Activated T-cell treated with anti-CD3 and anti-CD28 coated beads, Interleukin-2, amount 50 U/mL, for 4 hours (primary cell): ENCODE results near the gene VPS16. TPM values are rescaled to one million over a fixed set of nuclear protein-coding genes. Genes with fewer than 3 reads are reported as not detected.
"Not testable (repeated sequence)": the region's sequence is repeated elsewhere in the genome, so short reads cannot be mapped to it uniquely, and the experiment has no call there.

Source experiments
- ATAC-seq, 2 donors: fragments of 200-7000 bp; cut with Tn5 transposase; one replicate each; pipeline ENCODE4 v1.10.0; 2021
- DNase-seq: peaks from one replicate; pipeline ENCODE4 v3.0.0-alpha.2; 2020
- H3K27me3 Mint-ChIP-seq: one replicate; pipeline ENCODE4 v1.8.0; 2021; ENCODE audit warnings: low read depth, mixed read lengths
- H3K36me3 Mint-ChIP-seq: one replicate; pipeline ENCODE4 v1.8.0; 2022; ENCODE audit warnings: mixed read lengths; ENCODE audit not compliant: insufficient read depth
- H3K4me1 Mint-ChIP-seq: one replicate; pipeline ENCODE4 v1.8.0; 2021; ENCODE audit warnings: low read depth, mixed read lengths
- H3K4me3 Mint-ChIP-seq: one replicate; pipeline ENCODE4 v1.8.0; 2021; ENCODE audit warnings: mild to moderate bottlenecking, moderate library complexity, mixed read lengths
- H3K9me3 Mint-ChIP-seq: one replicate; pipeline ENCODE4 v1.8.0; 2021; ENCODE audit warnings: mixed read lengths
- total RNA-seq, 3 donors: library from RNA; stranded (reverse); gene quantifications; one replicate each; pipeline ENCODE4 v1.2.1, GENCODE V29; 2021

The VPS16 gene
- total RNA-seq, 3 donors from 2014 or later, result 39.9 to 42.4 (median 41.6) TPM

DNA sequence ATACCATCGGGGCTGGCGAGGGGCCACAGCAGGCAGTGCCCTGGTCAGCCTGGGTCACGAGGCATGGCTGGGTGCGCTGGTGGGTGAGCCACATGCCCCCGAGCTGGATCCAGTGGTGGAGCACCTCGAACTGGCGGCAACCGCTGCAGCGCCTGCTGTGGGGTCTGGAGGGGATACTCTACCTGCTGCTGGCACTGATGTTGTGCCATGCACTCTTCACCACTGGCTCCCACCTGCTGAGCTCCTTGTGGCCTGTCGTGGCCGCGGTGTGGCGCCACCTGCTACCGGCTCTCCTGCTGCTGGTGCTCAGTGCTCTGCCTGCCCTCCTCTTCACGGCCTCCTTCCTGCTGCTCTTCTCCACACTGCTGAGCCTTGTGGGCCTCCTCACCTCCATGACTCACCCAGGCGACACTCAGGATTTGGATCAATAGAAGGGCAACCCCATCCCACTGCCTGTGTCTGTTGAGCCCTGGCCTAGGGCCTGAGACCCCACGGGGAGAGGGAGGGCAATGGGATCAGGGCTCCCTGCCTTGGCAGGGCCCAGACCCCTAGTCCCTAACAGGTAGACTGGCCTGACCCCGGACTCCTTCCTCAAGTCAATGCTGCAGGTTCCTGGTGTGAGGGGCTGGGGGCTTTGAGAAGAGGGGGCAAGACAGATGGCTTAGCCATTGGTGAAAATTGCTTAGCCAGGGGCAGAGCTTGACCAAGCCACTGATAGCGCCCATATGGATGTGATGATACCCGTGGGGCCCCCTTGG, 23.8 kb upstream of the VPS16 start:
- ATAC-seq, result peak in 1 of 2 donors; percentile 33

DNA sequence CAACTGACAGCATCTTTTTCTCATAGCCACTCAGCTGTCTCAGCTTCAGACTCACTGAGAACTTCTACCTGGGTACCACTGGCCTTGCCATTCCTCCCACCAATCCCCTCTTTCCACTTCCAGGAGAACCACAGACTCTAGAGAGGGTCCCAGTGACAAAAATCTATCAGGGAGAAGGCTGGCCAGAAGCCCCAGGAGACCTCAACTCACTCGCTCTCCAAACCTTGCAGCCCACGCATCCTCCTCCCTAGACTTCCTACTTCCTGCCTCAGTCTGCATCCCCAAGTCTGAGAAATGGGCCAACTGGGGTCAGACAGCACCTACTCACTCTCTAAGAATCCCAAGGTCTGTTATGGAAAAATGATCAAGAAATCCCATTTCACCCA, 23.2 kb upstream of the VPS16 start:
- Mint-ChIP-seq H3K9me3 (peaks cover 6% of the 10 kb centered on the region), H3K36me3 (no peaks in the 10 kb centered on the region), H3K4me1 (peaks cover 13% of the 10 kb centered on the region), H3K4me3 (no peak overlapping the region), H3K27me3 (peaks cover 34% of the 10 kb centered on the region)
- DNase-seq (no peak), ATAC-seq (no peak)

More for the DNA sequence above, 23.8 kb upstream of the VPS16 start:
- H3K4me1 Mint-ChIP-seq, result peaks cover 9% of the 10 kb centered on the region
- no peak for DNase-seq
- no peaks in the 10 kb centered on the region for H3K36me3 Mint-ChIP-seq
- H3K27me3 Mint-ChIP-seq, result peaks cover 39% of the 10 kb centered on the region
- peaks cover 12% of the 10 kb centered on the region for H3K9me3 Mint-ChIP-seq
- no peak overlapping the region for H3K4me3 Mint-ChIP-seq

DNA sequence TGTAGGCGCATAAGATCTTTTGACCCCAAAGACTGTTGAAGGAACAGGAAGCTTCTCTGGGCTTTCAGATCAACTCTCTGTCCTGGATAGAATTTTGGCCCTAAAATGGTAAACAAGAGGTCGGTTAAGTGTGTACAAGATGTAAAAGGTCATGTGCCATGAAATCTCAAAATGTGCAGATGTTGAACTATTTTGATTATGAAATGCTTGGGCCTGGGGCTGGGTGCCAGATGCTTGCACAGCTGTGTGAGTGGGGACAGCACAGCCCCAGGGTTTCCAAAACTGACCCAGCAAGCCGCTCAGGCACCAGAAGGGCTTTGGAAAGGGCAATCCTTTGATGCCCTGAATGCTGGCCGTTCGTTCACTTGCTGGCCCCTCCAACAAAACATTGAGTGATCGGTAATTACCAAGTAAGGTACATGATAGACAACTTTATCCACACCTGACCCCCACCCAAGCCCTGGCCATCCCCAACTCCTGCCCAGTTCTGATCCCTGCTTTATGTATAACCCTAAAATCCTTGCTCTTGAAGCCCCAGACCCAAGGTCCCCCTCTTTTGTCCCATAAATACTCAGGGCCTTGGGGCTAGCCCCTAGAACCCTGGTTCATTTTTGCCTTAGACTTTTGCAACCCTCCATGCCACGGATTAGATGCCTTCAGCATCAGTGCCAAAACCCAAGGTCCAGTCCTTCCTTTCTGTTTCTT, 22.5 kb upstream of the VPS16 start:
- H3K4me3 Mint-ChIP-seq, result no peak overlapping the region
- H3K27me3 Mint-ChIP-seq, result peaks cover 30% of the 10 kb centered on the region
- ATAC-seq (no peak), DNase-seq (no peak)
- no peaks in the 10 kb centered on the region for H3K36me3 Mint-ChIP-seq
- H3K4me1 Mint-ChIP-seq, result peaks cover 13% of the 10 kb centered on the region
- peaks cover 3% of the 10 kb centered on the region for H3K9me3 Mint-ChIP-seq

DNA sequence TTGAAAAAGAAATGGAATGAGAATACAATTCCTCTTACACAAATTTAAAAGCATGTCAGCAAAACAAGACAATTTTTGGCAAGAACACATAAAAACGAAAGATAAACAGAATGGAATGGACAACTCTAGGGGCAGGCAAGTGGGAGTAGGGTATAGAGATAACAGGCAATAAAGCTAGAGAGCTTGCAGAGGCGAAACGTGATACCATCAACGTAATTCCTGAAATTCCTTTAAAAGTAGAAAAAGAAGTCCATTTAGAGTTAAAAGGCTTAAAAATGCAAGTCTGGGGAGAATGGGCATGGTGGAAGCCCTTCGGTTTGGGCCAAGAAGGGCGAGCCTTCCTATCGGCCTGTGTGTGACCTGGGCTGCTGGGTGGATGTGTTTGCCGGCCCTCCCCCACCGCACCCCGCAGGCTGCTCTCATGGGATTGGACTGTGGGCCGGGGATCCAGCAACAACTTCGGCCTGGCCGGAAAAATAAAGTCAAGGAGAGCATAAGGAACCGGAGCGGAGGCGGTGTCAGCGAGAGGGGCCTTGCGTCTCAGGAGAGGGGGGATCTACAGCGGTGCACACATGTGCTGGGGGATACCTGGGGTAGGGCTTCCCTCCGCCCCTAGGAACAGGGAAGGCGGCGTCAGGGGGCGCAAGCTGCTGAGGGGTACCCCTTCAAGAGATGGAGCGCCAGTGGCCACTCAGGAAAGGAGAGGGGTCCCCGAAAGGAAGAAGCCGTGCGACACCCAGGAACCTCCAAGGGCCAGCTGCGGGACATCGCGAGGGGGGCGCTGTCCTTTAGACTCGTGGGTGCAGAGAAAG, 20.3 kb upstream of the VPS16 start:
- no peaks in the 10 kb centered on the region for H3K9me3 Mint-ChIP-seq
- peaks cover 13% of the 10 kb centered on the region for H3K4me1 Mint-ChIP-seq
- H3K36me3 Mint-ChIP-seq, result no peaks in the 10 kb centered on the region
- no peak overlapping the region for H3K4me3 Mint-ChIP-seq
- peaks cover 24% of the 10 kb centered on the region for H3K27me3 Mint-ChIP-seq
- DNase-seq, result no peak
- no peak for ATAC-seq

DNA sequence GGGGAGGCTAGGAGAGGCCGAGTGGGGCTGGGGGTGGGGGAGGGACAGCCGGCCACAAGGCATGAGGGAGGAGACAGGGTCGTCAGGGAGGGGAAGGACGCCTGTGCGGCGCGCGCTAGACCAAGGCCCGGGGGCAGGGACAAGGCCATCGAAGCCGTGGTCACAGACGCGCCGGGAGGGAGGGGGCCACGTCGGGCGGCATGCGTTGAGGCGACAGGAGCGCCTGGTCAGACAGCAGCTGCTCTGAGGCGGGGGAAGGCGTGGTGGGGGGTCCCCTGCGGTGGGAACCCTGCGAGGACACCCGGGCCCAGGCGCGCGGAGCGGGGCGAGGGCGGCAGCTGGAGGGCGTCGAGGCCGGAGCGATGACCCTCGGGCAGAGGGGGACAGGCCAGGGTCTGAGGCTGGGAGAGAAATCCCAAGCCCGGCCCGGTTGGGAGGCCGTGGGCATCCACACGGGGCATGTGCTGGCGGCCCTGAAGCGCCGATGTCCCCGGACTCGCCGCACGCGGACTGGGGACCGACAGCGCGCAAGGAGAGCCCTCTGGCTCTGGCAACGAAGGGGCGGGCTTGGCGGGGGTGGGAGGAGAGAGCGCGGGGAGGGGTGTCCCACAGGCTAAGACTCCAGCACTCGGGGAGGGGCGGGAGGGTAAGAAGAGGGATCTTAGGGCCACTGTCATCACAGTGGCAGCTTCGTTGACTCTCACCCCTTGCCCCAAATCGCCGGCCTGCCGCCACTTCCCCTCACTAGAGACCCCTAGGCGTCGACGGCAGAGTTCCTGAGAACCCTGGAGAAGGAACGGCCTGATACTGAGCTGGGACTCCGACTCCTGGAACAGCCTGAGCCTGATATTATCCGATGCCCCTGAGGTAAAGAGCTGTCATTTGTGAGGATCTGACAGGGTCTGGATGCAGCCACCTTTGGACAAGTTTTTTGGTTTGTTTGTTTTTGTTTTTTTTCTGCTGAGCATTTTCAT, 19.4 kb upstream of the VPS16 start:
- no peak for DNase-seq
- H3K27me3 Mint-ChIP-seq, result peaks cover 28% of the 10 kb centered on the region
- peak overlapping the region; percentile 58 for H3K4me3 Mint-ChIP-seq
- no peaks in the 10 kb centered on the region for H3K9me3 Mint-ChIP-seq
- peaks cover 19% of the 10 kb centered on the region for H3K4me1 Mint-ChIP-seq
- ATAC-seq, result peak; percentile 21 to 59
- H3K36me3 Mint-ChIP-seq, result no peaks in the 10 kb centered on the region

DNA sequence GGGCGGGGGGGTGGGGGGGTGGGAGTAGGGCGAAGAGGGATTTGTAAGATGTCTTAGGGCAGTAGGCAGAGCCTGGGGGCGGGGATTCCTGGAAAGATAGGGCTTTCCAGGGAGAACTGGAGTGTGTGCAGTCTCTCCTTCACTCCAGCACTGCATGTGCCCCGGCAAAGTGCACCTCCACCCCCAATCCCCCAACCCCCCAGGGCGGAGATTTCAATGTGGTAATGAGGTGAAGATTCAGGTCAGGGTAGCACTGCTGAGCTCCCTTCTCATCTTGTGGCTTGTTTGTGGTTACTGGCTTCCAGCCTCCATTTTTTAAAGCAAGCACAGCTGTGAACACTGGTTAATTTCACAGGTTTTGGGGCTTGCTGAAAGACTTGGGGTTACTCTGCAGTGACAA, 18.5 kb upstream of the VPS16 start:
- H3K4me1 Mint-ChIP-seq, result peaks cover 24% of the 10 kb centered on the region
- H3K36me3 Mint-ChIP-seq, result no peaks in the 10 kb centered on the region
- no peaks in the 10 kb centered on the region for H3K9me3 Mint-ChIP-seq
- H3K4me3 Mint-ChIP-seq, result no peak overlapping the region
- ATAC-seq (peak; percentile 64 to 69), DNase-seq (no peak)
- H3K27me3 Mint-ChIP-seq, result peaks cover 26% of the 10 kb centered on the region

DNA sequence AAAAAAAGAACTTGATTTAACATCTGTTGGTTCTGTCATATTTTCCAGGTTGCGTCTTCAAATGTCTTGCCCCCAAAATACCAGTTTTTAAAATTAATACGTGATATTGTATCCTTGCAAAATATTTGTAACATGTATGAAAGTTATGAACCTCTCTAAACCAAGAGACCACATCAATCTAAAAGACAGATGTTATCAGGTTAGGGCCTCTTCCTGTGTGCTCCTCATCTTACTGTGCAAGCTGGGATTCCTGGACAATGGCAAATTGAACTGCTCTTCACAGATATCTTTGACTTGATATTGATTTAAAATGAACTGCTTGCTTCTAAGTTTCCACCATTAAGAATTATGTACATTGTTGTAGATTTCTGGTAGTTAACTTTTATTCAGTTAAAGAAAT, 14.8 kb upstream of the VPS16 start:
- peak in 1 of 2 donors; percentile 44 for ATAC-seq
- Mint-ChIP-seq H3K9me3 (no peaks in the 10 kb centered on the region), H3K36me3 (no peaks in the 10 kb centered on the region), H3K4me1 (peaks cover 21% of the 10 kb centered on the region), H3K4me3 (no peak overlapping the region), H3K27me3 (peaks cover 23% of the 10 kb centered on the region)
- DNase-seq, result no peak

DNA sequence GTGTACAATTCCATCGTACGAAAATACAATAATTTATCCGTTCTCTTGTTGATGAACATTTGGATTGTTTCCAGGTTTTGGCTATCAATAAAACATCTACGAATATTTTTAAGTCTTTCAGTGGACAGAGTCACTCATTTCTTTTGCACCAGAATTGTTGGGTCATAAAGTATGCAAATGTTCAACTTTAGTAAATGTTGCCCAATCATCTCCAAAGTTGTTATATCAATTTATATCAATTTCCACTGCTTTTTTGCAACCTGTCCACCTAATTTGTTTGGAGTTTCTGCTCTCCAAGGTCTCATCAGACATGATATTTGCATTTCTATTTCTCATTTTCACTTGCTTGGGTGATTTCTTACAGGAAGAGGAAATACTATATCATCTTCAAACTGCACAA, 13.9 kb upstream of the VPS16 start:
- Mint-ChIP-seq H3K27me3 (peaks cover 19% of the 10 kb centered on the region), H3K36me3 (no peaks in the 10 kb centered on the region), H3K4me3 (no peak overlapping the region), H3K9me3 (no peaks in the 10 kb centered on the region), H3K4me1 (peaks cover 19% of the 10 kb centered on the region)
- no peak for DNase-seq
- no peak for ATAC-seq

DNA sequence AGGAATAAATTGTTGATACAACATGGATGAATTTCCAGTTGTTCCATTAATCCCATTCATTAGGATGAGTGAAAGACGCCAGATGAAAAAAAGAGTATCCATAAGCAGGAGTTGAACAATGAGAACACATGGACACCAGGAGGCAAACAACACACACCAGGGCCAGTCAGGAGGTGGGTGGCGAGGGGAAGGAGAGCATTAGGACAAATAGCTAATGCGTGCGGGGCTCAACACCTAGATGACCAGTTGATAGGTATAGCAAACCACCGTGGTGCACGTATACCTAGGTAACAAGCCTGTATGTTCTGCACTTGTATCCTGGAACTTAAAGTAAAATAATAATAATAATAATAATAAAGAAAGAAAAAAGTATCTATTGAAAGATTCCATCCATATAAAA, 11.2 kb upstream of the VPS16 start:
- no peak for DNase-seq
- peaks cover 21% of the 10 kb centered on the region for H3K4me1 Mint-ChIP-seq
- ATAC-seq, result no peak
- peaks cover 3% of the 10 kb centered on the region for H3K36me3 Mint-ChIP-seq
- H3K9me3 Mint-ChIP-seq, result no peaks in the 10 kb centered on the region
- H3K4me3 Mint-ChIP-seq, result no peak overlapping the region
- peaks cover 17% of the 10 kb centered on the region for H3K27me3 Mint-ChIP-seq

DNA sequence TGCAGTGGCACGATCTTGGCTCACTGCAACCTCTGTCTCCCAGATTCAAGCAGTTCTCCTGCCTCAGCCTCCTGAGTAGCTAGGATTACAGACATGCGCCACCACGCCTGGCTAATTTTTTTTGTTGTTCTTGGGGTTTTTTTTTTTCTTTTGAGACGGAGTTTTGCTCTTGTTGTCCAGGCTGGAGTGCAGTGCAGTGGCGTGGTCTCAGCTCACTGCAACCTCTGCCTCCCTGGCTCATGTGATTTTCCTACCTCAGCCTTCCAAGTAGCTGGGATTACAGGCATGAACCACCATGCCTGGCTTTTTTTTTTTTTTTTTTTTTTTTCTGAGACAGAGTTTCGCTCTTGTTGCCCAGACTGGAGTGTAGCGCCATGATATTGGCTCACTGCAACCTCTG, 9.3 kb upstream of the VPS16 start:
- not testable (repeated sequence) for H3K4me3 Mint-ChIP-seq, DNase-seq, H3K36me3 Mint-ChIP-seq, H3K9me3 Mint-ChIP-seq, ATAC-seq
- H3K27me3 Mint-ChIP-seq, result peaks cover 13% of the 10 kb centered on the region
- peaks cover 15% of the 10 kb centered on the region for H3K4me1 Mint-ChIP-seq

DNA sequence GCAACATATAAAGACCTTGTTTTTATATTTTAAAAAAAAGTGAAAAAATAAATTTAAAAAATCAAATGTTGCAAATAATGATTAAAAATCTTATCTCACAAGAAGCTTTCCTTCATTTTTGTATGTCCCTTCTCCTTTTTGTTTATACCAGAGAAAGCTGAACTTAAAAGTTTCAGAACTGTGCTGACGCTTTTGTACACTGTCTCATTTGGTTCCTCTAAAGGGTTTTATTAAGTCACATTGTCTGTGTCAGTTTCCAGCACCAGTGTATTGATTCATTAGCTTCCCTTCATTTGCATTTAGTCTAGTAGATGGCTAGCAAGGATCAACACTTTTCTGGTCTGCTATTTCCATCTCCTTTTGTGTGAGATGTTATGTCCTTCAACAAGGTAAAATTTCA, 6.8 kb upstream of the VPS16 start:
- Mint-ChIP-seq H3K4me1 (peaks cover 10% of the 10 kb centered on the region), H3K36me3 (peaks cover 11% of the 10 kb centered on the region), H3K4me3 (no peak overlapping the region), H3K9me3 (no peaks in the 10 kb centered on the region), H3K27me3 (peaks cover 3% of the 10 kb centered on the region)
- DNase-seq (no peak), ATAC-seq (no peak)

DNA sequence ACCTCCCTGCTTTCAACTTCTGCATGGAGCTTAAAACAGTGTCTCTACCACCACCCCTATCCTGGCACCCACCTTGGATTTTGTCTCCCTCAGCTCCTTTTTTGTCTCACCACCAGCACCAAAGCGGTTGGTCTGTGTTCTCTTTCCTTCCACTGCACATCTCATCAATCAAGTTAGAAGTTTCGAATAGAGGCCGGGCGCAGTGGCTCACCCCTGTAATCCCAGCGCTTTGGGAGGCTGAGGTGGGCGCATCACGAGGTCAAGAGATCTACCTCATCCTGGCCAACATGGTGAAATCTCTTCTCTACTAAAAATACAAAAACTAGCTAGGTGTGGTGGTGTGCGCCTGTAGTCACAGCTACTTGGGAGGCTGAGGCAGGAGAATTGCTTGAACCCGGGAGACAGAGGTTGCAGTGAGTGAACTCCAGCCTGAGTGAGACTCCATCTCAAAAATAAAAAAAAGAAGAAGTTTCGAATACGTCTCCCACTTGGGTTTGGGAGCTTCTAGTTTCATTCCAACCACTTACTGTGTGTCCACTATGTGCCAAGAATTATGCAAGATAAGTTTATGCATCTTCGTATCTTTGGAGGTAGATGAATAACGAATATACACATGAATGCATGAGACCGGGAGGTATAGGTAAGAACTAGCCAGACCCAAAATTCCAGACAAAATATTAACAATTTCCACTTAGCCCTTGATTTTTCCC, 6.0 kb upstream of the VPS16 start:
- H3K27me3 Mint-ChIP-seq, result no peaks in the 10 kb centered on the region
- H3K4me3 Mint-ChIP-seq, result no peak overlapping the region
- H3K4me1 Mint-ChIP-seq, result peaks cover 16% of the 10 kb centered on the region
- ATAC-seq, result no peak
- DNase-seq, result no peak
- no peaks in the 10 kb centered on the region for H3K9me3 Mint-ChIP-seq
- H3K36me3 Mint-ChIP-seq, result peaks cover 14% of the 10 kb centered on the region

DNA sequence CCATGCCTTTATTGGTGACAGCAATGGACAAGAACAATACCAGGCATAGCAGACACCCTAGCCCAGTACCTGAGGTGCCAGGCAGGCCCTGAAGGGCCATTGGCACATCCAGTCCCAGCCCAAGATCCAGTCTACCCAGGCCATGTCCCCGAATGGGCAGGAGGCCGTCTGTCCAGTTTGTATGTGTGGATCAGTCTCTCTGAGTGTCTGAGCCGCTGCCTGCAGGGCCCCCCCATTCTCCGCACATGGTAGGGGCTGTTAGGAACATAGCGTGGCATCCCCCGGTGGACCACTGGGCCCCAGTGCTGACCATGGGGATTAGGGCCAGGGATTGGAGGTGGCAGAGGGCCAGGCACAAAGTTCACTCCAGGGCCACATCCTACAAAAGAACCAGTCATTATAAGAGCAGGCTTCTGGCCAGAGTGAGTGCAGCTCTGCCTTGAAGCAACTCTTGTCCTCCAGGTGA, 5.2 kb upstream of the VPS16 start:
- Mint-ChIP-seq H3K4me3 (no peak overlapping the region), H3K4me1 (peaks cover 18% of the 10 kb centered on the region)

More for the DNA sequence above, 5.2 kb upstream of the VPS16 start:
- H3K27me3 Mint-ChIP-seq, result no peaks in the 10 kb centered on the region
- H3K36me3 Mint-ChIP-seq, result peaks cover 14% of the 10 kb centered on the region
- DNase-seq (no peak), ATAC-seq (no peak)
- no peaks in the 10 kb centered on the region for H3K9me3 Mint-ChIP-seq
